HG03095 (cell line): ENCODE data around the gene RMI2.
"Not testable (repeated sequence)": the region's sequence is repeated elsewhere in the genome, so short reads cannot be mapped to it uniquely, and the experiment has no call there.

Source experiments
- ATAC-seq: cut with Tn5 transposase; IDR thresholded peaks from one replicate; pipeline ENCODE4 v1.9.1; 2021; ENCODE audit warnings: moderate library complexity; ENCODE audit not compliant: unreplicated experiment

Gene RMI2

DNA sequence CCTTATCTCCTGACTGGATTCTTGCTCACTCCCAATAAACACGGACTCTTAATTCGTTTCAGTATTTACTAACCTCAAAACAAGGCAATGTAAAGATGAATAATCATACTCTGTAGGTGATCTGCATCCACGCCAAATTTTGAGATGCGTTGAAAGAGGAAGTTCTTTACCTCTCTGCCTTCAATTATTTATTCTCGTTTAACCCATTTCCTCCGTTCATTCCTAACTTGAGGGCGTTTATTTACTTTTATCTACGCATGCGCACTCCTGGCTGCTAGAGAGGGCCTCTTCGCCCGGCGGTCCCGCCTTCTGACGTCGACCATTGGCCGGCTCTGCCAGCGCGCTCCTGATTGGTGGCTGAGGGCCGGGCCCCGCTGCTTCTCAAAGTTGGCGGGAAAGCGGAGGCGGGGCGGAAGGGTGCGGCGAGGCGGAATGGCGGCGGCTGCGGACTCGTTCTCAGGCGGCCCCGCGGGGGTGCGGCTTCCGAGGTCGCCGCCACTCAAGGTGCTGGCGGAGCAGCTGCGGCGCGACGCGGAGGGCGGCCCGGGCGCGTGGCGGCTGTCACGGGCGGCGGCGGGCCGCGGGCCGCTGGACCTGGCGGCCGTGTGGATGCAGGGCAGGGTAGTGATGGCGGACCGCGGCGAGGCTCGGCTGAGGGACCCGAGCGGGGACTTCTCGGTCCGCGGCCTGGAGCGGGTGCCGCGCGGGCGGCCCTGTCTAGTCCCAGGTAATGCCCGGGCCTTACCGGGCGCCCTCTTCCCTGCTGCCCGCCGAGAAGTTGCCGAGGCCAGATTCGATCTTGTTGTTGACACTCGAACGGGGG lies at the start of gene RMI2:
Gene RMI2, plus strand, starts transcription at position 420 of the 823 bp plus-strand sequence. Its CDS starts 13 bp downstream, at position 433.
- ATAC-seq = peak; percentile 84

DNA sequence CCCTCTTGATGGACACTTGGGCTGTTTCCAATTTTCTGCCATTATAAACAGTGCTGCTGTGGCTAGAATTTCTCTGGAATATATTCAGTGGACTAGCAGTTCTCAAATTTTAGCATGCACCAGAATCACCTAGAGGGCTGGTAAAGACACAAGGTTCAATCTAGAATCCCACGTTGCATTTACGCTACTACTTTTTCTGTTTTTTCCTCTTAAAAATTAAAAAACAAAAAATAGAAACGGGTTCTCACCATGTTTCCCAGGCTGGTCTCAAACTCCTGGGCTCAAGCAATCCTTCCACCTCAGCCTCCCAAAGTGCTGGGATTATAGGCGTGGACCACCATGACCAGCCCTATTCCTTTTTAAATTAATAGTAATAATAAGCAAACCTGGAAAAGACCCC lies 49.6 kb upstream of the RMI2 start:
- ATAC-seq = no peak

DNA sequence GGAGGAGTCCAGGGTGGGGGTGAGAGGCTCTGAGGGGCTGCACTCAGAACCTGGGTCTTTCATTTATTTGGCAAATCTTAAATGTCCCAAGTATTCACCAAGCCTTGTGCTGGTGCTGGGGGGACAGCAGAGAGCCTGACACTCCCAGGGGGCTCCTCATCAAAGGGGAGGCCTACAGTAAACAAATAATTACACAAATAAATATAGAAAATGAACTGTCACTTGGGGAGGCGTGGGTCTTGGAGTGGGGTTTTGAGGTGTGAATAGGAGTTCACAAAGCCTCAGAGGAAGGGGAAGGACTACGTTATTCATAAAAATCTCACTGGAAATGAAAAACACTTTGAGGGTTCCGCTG lies 48.9 kb upstream of the RMI2 start:
- ATAC-seq = no peak

DNA sequence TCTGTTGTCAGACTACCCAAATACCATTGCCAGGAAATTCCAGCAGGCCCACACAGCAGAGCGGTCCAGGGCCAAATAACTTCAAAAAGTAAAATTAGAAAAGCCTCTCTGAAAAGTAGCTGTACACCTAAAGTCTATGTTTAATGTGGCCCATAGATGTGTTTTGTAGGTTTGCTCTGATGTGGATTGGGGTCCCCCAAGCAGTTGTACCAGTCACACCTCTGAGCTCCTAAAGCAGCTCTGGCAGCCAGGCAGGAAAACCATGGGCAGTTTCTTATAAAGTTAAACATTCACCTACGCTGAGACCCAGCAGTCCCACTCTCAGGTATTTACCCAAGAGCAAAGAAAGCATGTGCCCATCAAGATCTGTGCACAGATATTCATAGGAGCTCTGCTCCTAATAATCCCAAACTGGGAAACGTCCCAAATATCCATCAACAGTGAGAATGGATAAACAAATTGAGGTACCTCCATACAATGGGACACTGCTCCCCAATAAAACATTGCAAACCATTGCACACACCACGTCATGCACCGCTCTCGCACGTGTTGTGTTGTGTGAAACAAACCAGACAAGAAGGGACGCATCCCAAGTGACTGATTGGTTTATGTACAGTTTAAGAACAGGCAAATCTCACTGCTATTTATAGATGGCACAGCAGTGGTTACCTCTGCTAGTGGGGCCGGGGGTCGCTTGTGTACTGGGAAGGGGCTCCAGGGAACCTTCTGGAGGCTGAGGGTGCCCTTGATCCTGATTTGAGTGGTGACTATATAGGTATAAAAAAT lies 48.4 kb upstream of the RMI2 start:
- no peak for ATAC-seq

DNA sequence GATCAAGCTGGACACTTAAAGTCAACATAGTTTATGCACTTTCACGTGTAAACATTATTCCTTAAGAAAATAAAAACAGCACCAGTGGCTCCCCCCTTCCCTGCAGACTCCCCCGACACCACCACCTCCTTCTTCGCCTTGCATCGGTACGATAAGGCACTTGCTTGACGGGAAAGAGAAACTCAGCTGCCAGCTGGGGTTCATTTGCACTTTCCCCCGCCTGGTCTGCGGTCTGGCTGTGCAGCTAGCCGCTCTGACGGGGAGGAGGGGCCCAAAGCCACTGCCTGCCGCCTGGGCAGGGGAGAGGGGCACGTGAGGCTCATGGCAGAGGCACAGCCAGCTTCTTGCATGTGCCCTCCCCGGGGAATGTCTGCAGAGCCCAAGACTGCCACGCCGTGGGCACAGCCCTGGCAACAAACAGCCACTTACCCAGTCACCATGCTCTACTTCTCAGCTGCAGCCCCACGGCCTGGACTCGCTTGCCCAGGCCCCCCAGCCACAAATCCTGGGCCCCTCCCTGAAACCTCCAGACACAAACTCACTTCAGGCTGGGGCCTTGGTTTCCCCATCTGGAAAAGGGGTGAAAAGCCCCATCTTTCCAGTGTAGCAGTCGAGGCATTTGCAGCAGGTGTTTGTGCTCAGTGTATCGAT lies 47.6 kb upstream of the RMI2 start:
- peak; percentile 56 for ATAC-seq

DNA sequence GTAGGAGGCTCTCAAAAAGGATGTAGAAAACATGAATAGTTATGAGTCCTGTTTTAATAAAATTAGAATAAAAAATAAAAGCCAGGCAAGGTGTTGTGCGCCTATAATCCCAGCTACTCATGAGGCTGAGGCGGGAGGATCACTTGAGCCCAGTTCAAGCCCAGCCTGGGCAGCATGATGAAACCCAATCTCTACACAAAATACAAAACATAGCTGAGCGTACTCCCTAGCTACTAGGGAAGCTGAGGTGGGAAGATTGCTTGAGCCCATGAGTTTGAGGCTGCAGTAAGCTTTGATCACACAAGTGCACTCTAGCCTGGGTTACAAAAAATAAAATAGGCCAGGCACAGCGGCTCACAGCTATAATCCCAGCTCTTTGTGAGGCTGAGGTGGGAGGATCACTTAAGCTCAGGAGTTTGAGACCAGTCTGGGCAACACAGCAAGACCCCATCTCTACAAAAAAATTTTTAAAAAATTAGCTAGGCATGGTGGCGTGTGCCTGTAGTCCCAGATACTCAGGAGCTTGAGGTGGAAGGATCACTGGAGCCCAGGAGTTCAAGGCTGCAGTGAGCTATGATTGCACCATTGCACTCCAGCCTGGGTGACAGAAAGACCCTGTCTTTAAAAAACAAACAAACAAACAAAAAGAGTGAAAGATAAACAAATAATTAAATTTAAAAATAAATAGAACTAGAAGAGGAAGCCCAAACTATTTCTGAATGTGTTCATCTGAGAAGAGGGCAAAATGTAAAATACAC lies 46.9 kb upstream of the RMI2 start:
- peak; percentile 24 for ATAC-seq

DNA sequence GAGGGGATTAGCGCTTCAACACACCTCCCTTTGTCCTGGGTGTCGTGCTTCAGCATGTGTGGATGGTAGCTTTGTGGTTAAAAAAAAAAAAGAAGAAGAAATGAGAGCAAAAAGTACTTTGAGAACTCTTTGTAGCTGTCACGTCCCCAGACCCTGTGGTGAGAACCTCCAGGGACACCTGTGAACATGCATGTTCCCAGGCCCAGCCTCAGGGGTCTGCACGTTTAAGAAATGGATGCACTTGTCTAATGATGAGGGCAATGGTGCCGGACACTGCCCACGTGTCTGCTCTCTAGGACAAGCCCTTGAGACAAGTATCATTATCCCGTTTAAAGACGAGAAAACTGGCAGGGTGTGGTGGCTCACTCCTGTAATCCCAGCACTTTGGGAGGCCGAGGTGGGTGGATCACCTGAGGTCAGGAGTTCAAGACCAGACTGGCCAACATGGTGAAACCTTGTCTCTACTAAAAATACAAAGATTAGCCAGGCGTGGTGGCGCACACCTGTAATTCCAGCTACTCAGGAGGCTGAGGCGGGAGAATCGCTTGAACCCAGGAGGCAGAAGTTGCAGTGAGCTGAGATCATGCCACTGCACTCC lies 46.2 kb upstream of the RMI2 start:
- ATAC-seq = not testable (repeated sequence)

DNA sequence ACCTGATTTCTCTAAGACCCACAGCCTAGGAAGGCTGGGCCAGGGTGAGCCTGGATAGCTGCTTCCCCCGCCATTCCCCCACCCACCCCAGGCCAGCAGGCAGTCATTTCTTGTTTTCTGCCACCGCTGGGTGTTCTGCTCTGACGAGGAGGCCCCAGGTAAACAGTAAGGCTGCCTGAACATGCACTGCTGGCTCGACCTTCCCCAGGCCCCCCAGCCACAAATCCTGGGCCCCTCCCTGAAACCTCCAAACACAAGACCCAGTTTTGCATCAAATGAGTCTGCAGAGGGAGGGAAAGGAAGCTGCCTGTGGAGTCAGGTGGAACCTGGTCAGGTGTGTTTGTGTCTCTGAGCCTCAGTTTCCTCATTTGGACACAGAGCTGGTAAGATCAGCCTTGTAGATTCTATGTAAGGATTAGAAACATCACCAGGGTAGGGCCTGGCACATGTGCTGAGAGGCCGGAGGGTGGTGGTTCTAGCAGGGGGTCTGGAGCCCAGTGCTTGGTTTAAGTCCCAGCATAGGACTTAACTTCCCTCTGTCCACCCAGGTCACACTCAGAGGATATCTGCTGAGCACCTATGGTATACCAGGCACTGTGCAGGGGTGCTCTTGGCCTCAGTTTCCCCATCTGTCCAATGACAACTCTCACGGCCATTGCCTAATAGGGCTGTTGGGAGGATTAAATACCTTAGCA lies 45.2 kb upstream of the RMI2 start:
- ATAC-seq = no peak

DNA sequence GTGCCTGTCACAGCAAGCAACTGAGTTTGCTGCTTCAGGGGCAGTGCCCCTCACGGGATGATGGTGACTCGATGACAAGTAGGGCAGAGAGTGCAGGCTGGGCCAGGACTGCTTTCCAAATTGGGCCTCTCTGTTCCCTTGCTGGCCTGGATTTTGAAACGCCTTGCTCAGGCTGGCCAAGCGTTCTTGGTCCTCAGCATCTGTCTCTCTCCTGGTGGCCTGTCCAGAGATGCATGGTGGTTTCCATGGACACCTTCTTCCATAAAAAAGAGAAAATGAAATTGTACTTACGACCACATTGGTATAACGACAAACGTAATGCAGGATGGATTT lies 44.7 kb upstream of the RMI2 start:
- no peak for ATAC-seq

DNA sequence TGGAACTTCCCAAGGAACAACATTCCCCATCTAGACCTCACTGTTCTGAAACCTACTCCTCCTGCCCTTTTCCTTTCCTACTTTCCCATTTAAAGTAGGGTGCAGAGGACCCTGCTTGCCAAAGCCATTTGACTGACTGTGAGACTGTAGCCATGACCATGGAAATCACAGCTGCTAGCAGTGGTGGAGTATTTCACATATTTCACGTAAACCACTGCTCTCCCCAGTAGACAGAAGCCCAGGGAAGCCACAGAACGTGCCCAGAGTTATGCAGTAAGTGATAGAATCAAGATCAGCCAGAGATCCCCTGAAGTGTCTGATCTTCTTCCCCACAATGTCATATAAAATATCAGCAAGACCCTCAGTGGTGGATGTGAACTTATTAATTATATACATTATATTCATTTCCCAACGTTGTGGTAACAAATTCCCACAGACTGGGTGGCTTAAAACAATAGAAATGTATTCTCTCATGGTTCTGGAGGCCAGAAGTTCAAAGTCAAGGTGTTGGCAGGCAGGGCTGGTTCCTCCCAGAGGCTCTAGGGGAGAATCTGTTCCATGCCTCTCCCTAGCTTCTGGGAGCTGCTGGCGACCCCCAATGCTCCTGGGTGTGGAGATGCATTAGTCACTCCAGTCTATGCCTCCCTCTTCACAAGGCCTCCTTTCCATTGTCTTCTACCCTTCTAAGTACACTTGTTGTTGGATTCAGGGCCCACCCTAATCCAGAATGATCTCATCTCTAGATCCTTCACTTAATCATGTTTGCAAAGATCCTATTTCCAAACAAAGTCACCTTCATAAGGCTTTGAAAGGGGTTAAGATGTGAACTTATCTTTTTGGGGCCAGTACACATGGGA lies 43.4 kb upstream of the RMI2 start:
- ATAC-seq = no peak

DNA sequence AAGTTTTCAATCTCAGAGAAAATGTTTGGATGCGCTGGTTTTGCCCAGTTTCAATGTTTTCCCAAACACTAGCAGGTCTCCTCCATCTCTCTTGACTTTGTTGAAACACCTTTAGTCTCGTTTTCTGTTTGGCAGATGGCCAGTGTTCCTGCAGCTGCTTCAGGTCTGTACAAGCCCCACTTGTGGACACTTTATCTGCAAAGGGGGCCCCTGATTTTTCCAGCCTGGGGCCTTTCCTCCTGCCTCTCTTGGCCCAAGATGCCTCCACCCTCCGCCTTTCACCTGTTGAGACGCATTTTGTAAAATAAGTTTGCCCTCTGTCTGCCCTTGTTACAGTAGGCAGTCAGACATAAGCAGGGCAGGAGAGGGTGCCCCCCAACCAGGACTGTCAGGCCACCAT lies 42.3 kb upstream of the RMI2 start:
- no peak for ATAC-seq

DNA sequence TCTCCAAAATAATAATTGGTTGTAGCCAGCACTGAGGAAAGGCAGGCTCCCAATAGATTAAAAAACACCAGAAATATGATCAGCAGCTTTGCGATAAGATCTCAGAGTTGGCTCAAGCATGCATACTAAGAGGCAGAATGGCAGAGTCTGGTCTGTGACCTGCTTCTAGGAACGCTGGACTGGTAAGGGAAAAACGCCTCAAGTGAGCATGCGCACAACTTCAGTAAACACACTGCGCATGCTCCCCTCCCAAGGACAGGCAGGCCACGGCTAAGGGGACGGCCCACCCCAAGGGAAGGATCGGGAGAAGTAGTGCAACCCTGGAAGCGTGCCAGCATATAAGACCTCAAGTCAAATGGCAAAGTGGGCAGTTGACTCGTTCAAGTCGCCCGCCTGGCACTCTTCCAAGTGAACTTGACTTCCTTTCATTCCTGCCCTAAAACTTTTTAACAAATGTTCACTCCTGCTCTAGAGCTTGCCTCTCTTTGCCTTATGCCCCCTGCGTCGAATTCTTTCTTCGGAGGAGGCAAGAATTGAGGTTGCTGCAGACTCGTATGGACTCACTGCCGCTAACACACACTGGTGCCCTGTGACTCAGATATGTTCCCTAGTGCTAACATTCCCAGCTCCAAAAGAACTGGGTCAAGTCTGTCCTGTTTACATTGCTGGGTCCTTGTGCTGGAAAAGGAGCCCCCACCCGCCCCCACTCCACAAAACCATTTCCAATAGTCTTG lies 41.7 kb upstream of the RMI2 start:
- no peak for ATAC-seq

DNA sequence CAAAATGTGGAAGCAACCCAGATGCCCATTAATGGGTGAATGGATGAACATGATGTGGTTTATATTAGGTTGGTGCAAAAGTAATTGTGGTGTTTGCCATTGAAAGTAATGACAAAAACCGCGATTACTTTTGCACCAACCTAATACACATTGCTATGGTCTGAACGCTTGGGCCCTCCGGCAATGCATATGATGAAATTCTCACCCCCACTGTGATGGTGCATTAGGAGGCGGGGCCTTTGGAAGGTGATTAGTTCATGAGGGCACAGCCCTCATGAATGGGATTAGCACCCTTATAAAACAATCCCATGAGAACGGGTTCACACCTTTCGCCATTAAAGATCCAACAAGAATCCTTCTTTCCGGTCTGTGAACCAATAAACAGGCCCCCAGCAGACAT lies 38.9 kb upstream of the RMI2 start:
- ATAC-seq = no peak

DNA sequence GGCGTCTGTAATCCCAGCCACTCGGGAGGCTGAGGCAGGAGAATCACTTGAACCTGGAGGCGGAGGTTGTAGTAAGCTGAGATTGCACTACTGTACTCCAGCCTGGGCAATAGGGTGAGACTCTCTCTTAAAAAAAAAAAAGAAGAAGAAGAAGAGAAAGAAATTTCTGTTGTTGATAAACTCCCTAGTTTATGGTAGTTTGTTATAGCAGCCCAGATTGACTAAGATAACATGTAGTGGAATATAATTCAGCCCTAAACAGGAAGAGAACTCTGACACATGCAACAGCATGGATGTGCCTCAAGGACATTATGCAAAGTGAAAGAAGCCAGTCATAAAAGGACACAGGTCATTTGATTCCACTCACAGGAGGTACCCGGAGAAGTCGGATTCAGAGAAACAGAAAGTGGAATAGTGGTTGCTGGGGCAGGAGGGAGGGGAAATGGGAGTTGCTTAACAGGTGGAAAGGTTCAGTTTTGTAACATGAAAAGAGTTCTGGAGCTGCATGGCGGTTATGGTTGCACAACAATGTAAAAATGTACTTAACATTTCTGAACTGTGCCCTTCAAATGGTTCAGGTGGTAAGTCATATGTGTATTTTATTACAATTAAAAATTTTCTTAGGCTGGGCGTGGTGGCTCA lies 38.1 kb upstream of the RMI2 start:
- no peak for ATAC-seq

DNA sequence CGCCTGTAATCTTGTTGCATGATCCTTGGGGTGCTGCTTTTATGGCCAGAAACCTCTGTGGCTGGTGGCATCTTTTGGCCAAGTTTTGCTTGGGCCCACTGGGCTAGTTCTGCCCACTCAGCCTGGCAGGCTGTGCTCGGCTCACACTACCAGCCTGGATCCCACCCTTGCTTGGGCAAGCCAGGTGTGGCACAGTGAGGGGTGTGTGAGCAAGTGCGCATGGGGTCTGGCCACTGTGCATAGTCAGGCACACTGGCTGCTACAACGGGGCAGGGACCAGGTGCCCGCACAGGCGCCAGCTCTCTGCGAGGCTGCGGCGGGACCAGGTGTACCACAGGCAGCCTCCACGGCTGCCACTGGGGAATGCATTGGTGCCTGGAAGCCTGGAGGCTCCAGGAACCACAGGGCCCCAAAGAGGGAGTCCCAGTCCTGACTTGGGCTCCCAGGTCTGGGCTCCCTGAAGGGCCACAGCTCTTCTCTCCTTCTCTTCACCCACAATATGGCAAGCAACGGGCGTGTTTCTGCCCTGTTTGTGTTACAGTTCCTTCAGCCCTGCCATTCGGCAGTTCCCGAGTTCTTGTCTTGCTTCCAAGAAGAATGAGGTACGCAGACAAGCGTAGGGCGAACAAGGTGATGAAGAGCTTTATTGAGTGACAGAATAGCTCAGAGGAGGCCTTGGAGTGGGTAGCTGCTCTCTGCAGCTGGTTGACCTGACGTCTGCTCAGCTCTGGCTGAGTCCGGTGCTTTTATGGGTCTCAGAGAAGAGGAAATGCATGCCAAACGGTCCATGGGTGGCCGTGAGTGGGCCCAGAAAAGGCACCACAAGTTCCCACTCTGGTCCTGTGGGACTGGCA lies 37.4 kb upstream of the RMI2 start:
- no peak for ATAC-seq

DNA sequence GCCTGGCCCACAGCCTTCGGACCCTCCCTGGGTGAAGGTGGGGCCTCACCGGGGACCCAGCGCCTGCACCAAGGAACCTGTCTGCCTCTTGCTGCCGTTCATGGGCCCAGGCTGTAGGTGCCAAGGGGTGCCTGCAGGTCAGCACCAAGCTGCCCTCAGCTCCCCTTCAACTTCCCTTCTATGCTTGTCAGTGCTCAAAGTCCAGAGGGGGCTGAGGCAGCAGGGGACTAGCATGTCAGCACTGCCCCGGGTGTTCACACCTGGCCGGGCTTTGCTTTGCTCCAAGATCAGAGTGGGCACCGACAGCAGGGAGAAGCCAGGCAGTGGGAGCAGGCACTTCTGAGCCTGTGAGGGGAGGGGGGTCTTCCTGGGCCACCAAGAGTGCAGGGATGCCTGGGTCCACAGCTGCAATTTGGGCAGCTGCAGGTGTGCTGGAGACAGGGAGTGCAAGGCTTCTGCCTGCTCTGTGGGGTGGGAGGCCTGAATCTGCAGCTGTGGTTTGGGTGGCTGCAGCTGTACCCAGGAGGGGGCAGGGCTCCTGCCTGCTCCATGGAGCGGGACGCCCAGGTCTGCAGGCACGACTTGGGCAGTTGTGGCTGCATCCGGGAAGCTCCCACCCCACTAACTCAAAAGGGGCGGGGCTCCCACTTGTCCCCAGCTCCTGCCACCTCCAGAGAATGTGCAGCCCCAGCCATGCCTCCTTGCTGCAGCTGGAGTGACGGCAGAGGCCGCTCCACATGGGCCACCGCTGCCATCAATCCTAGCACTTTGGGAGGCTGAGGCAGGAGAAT lies 36.6 kb upstream of the RMI2 start:
- ATAC-seq = no peak
